GM19467 (cell line): Measurements from ENCODE around the gene ANKIB1.
"Not testable (repeated sequence)": the region's sequence is repeated elsewhere in the genome, so short reads cannot be mapped to it uniquely, and the experiment has no call there.

ENCODE experiments used
- ATAC-seq: cut with Tn5 transposase; IDR thresholded peaks from one replicate; pipeline ENCODE4 v1.9.1; 2021; ENCODE audit warnings: mild to moderate bottlenecking, moderate library complexity; ENCODE audit not compliant: unreplicated experiment

The ANKIB1 gene

DNA sequence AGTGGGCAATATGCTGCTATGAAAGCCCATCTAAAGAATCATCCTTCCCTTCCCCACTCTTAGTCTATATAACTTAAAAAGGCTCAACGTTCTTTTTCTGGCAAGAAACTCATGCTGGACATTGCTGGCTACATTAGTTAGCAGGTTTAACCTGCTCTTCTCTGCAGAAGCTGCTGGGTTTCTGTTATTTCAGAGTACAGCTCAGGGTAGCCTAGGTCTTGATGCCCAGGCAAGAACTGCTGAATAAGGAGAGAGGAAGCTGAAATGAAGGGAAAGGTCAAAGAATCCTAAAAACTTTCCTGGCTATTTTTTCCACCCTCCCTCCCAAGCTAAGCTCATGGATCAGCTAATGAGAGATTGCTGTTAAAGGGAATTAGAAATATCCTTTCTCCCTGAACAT lies 79.4 kb downstream of the ANKIB1 start:
- ATAC-seq = no peak

DNA sequence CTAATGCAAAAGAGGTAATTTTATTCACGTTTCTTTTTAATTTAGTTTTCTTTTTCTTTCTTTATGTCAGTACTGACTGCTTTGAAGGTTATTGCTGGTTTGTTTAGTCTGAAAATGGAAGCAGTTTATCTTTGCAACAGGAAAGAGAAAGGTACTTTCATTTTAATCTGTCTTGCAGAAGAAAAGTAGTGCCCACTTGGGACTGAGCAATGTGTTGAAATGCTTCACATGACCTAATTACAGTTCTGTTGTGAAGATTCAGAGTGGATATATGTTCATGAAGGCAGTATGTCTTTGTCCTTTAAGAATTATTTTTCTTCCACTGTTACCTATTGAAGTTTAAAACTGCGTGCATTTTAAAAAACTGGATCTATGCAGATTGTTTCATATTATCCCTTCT lies 80.1 kb downstream of the ANKIB1 start:
- no peak for ATAC-seq

DNA sequence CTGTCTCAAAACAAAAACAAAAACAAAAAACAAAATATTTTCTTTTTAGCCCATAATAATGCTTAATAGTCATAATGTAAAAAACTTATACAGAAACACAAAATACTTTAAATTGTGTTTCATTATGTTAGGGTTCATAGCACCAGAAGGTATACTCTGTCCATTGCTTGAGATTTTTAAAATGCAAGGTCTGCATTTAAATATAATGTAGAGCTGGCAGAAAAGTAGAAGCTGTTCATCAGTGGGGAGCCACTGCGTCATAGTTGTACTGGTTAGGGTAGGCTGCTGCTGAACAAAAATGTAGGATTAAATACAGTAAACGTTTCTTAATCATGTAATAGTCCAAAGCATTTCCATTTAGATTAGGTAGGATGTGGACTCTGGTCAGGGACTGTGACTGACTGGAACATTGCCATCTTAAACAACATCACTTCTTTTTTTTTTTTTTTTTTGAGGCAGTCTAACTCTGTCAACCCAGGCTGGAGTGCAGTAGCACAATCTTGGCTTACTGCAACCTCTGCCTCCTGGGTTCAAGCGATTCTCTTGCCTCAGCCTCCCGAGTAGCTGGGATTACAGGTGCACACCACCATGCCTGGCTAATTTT lies 85.2 kb downstream of the ANKIB1 start:
- no peak for ATAC-seq

DNA sequence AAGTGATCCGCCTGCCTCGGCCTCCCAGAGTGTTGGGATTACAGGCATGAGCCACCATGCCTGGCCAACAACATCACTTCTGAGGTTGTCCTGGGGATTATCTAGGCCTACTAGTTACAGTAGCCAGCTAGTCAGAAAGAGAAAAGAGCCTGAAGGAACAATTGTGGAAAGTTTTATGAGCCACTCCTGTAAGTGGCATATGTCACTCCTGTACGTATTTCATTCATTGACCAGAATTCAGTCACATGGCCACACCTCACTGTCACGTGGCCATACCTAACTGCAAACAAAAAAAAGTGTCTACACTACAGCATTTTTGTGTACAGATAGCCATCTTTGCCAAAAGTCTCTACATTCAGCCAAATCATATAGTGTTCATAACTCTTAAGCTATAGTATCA lies 85.7 kb downstream of the ANKIB1 start:
- ATAC-seq = no peak

DNA sequence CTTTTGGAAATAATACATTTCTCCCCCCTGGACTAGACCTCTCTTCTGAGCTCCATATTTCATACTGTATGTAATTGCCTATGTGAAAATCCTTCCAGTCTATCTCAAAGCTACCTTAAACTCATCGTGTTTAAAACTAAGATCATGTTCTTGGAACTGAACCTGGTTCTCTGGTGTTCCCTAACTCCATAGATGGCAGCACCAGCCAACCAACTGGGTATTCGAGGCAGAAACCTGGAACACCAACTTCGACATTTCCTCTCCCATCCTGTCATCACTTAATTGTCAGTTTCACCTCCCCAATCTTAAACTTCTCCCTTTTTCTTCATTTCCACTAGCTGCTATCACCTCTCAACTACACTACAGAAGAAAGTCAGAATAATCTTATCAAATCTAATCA lies 87.0 kb downstream of the ANKIB1 start:
- ATAC-seq = no peak

DNA sequence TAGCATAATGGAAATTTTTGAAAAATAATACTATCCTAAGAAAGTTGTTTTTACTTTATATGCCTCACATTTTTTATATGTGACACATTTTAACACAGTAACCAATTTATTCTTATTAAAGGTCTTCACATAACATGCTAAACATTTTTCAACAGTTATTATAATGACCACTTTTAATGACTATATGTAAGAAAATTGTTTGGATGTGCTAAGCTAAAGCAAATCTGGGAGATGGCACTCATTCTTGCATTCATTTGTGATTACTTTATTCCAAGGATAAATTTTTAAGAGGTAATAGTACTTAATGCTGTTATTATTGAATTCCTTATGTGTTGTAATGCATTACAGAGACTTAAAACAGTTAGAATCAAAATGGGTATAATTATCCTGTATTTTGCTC lies 88.1 kb downstream of the ANKIB1 start:
- no peak for ATAC-seq

DNA sequence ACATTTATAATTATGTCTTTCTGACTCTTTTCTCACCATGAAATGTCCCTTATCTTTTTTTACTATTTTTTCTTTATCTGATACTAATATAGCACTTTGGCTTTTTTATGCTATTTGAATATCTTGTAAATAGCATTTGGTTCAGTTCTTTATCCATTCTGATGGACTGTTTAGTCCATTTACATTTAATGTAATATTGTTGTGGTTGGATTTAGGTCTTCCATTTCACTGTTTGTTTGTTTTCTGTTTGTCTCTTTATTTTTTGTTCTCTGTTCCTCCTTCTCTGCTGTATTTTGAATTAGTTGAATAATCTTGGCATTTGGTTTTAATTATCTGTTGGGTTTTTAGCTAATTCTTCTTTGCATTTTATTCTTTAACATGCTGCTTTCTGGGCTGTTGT lies 89.8 kb downstream of the ANKIB1 start:
- ATAC-seq = no peak

DNA sequence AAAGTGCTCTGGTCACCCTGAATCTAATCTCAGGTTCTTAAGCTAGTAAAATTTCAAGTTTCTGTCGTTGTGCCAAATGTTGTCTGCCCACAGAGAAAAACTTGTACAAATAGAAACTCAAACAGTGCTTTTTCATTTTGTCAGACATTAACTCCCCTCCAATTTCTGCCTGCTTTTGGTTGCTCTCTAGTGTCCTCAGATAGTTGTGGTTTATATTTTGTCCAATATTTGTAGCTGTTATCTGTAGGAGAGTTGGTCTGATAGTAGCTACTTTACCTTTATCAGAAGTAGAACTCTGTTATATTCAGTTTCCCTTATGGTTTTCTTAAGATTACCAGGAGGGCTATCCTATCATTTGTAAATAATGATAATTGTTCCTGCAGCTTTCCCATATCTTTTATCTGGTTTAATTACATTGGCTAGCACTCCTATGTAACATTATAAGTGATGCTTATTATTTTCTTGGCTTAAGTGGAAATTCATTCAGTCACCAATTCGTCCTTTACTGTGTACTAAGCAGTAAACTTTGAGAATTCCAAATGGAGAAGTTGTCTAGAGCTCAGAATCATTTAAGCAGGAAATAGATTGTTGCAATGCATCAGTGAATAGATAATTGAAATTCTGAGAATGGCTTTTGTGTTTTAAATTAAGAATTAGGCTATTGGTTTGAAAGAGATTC lies 91.0 kb downstream of the ANKIB1 start:
- no peak for ATAC-seq

DNA sequence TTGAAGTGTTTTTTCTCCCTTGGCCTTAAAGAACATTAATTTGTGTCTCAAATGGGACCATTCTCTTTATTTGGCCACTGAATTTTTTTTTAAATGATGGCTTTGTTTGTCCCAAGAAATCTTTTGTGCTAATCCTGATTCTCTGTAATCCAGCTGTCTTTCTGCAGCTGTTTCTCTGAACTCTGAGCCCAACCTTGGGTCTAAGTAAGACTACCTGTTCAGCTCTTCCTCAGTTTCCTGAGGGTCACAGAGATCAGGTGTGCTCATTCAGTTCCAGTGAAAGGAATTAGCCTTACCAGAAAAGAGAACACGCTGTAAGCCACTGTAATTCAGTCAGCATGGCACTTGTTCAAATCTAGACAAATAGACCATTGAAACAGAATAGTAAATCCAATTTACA lies 94.2 kb downstream of the ANKIB1 start:
- no peak for ATAC-seq

DNA sequence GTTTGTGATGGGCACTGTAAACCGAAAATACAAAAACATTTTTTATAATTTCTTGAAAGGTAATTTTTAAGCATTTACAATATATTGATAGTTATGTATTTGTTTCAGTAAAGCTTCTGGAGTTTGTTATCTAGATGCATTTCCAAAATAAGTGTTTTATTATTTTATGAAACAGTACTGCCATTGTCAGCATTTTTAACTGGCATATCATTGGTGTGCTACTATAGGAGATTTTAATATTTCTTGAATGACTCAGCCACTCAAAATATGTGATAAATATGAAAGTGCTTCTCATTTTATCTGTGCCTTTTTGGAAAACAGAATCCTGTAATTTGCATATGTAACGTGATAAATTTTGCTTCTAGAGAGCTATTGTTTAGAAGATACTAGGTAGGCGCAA lies 97.9 kb downstream of the ANKIB1 start:
- no peak for ATAC-seq

DNA sequence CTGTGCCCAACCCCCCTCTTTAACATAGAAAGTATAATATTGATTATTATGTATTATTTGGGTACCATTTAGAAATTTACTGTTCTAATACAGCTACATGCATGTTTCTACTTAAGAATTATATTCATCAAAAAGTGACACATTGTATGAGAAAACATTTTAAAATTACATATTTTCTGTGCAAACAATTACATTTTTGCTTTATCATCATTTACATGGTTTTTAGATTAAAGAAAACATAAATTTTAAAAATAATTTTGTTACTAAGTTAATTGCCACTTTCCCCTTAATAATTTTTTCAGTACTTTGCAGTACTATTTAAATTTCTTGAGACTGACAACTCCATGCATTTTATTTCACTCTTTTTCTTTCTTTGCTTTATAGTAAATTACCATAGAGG lies 106.2 kb downstream of the ANKIB1 start:
- ATAC-seq = no peak

DNA sequence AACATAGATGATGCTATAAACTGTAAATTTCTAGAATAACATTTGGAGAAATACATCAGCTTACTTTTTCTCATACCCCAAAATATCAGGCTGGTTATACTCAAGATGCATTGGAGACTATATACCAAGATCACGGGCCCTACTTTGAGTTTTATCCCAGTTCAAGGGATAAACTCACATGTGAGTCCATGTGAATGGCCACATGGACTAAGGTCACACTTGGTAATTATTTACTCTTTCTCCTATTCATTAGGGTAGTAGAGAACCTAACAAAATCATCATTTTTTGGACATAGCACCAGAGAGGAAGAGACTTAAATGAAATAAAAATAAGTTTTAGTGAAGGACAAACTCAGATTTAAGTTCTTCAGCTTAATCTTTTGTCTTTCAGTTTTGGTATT lies 108.4 kb downstream of the ANKIB1 start:
- no peak for ATAC-seq

DNA sequence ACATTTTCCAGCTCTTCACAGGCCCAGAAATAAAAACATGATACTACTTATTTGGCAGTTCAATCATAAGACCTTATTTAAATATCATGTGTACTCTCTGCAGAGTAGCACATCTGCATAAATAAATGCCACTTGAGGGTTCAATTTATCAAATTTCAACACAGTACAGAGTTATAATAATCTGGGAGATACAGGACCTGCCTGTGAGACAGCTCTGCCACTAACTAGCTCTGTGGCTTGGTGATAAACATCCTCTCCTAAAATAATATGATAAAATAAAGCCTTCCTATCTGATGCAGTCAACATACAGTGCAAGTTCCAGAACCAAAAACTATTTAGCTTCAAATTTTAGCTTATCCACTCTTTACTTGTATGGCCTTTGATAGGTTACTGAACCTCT lies 110.6 kb downstream of the ANKIB1 start:
- no peak for ATAC-seq

DNA sequence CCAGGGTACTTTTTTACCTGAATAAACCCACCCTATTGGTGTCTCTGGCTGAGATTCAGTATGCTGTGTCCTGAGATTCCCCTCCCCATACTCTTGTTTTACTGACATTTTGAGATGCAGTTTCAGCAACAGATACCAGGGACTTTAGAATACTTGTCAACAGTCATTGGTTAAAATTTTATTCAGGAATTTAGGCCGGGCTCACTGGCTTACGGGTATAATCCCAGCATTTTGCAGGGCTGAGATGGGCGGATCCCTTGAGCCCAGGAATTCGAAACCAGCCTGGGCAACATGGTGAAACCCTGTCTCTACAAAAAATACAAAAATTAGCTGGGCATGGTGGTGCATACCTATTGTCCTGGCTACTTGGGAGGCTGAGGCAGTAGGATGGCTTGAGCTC lies 111.5 kb downstream of the ANKIB1 start:
- no peak for ATAC-seq

DNA sequence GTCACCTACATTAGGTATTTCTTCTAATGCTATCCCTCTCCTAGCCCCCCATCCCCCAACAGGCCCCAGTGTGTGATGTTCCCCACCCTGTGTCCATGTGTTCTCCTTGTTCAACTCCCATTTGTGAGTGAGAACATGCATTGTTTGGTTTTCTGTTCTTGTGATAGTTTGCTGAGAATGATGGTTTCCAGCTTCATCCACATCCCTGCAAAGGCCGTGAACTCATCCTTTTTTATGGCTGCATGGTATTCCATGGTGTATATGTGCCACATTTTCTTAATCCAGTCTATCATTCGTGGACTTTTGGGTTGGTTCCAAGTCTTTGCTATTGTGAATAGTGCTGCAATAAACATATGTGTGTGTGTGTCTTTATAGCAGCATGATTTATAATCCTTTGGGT lies 113.4 kb downstream of the ANKIB1 start:
- not testable (repeated sequence) for ATAC-seq

DNA sequence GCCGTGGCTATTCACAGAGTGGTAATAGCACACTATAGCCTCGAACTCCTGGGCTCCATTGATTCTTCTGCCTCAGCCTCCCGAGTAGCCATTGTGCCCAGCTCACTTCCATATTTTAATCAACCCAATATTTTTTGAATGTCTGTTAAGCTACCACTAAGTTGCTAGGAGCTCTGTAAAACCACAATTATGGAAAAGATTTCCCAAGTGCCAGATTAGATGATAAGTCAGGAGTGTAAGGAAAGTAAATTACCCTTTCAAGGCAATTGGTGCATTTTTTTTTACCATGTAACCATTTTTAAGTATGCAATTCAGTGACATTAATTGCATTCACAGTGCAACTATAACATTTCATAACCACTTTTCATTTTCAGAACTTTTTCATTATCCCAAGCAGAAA lies 114.0 kb downstream of the ANKIB1 start:
- ATAC-seq = no peak

DNA sequence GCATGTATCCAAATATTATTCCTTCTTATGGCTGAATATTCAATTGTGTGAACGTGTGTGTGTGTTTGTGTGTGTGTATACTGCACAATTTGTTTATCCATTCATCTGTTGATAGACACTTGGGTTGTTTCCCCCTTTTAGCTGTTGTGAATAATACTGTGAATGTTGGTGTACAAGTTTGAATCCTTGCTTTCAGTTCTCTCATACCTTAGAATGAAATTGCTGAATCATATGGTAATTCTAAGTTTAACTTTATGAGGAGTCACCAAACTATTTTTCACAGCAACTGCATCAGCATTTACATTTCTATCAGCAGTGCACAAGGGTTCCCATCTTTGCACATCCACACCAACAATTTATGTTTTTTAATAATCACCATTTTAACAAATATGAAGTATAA lies 114.6 kb downstream of the ANKIB1 start:
- no peak for ATAC-seq

DNA sequence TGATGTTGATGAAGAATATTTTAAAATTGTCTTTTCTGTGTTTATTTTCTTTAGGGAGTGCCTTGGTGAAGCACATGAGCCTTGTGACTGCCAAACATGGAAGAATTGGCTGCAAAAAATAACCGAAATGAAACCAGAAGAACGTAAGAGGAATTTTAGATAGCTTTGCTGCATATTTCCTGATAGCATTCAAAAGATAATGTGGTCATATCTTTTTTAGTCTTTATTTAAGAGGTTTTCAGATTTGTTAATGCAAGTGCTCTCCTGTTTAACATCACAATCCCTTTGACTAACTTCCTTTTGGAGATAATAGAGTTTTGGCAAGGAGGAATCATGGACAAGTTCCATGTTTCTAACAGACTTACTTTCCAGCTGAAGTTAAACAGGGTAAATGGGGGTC lies 116.4 kb downstream of the ANKIB1 start:
- no peak for ATAC-seq

DNA sequence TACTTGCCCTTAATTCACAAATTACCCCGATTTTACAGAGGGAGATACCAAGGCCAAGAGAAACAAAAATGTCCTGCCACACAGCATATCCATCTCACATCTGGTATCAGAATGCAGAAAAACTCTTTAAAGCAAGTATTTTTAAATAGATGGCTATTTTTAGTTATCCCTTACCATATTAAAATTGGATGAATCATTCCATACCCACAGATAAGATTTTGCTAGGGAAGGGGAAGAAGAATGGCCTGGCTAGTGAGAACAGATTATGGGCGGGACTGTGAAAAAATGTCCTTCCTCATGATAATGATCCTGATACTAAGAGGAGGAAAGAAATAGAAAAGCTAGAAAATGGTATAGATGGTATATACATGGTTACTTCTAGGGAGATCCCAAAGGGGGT lies 121.0 kb downstream of the ANKIB1 start:
- no peak for ATAC-seq

DNA sequence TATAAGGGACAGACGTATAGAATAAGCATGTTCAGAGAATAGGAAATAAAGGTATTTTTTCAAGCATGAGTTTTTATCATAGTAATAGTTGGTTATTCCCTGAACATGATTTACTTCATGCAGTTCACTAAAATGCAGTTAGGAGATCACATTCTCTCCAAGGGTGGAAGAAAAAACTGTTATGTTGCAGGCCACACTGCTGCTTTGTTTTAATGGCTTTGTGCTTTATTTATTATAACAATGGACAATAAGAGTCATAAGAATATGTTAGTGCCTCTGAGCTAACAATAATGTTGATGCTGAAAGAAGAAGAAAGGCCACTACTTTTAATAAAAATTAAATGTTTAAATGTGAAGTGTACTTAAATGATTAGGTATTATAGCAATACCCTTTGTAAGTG lies 123.0 kb downstream of the ANKIB1 start:
- ATAC-seq = no peak

DNA sequence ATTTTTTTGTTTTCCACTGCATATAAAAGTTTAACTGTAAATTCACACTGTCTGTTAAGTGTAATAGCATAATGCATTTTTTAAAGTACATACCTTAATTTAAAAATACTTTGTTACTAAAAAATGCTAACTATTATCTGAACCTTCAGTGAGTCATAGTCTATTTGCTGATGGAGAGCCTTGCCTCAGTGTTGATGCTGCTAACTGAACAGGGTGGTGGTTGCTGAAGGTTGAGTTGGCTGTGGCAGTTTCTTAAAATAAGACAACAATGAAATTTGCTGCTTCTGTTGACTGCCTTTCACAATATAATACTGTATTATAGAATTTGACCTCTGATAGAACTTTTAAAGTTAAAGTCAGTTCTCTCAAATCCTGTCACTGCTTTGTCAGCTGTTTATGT lies 129.2 kb downstream of the ANKIB1 start:
- ATAC-seq = no peak

DNA sequence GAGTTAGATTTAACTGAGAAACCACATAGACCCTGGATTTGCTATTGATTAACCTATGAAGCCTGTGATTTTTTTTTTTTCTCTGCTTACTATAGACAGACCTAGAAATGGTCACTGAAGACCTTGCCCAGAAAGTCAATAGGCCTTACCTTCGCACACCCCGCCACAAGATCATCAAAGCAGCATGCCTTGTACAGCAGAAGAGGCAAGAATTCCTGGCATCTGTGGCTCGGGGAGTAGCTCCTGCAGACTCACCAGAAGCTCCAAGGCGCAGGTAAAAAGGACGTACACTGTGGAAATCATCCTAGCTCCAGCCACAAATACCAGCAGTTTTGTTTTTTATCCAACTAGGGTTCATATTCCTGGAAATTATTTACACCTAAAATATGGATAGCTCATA lies 145.3 kb downstream of the ANKIB1 start:
- no peak for ATAC-seq

DNA sequence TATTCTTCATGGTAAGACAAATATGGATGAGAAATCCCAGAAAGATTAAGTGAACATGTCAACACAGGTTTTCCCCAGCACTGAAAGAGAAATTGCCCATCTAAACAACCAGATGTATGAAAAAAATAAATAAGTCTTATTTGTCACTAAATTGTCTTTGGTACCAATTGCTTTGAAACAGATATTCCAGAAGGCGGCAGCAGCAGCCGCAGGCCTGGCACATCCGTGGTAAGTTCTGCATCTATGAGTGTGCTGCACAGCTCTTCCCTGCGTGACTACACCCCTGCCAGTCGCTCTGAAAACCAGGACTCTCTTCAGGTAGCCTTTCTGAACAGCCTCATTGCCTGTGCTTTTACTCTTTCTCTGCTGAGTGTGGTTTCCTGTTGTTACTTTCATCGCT lies 151.8 kb downstream of the ANKIB1 start:
- no peak for ATAC-seq
